ENCODE measurements around the gene MAD2L1.

The MAD2L1 gene

DNA sequence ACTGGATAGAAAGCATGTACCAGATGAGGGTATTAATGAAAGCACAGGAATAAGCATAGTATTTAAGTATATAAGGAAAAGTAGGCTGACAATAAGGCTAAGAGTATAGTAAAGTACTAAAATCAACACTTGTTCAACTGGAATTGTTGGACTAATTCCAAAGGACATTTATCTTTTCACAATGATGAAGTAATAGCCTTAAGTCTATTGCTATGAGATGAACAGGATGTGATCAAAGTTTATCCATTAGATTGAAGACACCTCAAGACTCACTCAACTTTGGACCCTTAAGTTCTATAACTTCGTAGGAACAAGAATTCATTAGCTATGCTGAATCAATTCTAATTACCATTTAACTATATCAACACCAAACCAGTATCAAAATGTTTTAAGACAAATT lies 7.6 kb downstream of the MAD2L1 start:
- DNase-seq (ENCODE audit: insufficient read length, low spot score) (no peak), FAIRE-seq (peak; percentile 67)
- TF ChIP-seq, protein P1, sequence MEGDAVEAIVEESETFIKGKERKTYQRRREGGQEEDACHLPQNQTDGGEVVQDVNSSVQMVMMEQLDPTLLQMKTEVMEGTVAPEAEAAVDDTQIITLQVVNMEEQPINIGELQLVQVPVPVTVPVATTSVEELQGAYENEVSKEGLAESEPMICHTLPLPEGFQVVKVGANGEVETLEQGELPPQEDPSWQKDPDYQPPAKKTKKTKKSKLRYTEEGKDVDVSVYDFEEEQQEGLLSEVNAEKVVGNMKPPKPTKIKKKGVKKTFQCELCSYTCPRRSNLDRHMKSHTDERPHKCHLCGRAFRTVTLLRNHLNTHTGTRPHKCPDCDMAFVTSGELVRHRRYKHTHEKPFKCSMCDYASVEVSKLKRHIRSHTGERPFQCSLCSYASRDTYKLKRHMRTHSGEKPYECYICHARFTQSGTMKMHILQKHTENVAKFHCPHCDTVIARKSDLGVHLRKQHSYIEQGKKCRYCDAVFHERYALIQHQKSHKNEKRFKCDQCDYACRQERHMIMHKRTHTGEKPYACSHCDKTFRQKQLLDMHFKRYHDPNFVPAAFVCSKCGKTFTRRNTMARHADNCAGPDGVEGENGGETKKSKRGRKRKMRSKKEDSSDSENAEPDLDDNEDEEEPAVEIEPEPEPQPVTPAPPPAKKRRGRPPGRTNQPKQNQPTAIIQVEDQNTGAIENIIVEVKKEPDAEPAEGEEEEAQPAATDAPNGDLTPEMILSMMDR (IDR thresholded peaks at IDR 0.05; ENCODE audit: insufficient read depth, missing control alignments): no peak

DNA sequence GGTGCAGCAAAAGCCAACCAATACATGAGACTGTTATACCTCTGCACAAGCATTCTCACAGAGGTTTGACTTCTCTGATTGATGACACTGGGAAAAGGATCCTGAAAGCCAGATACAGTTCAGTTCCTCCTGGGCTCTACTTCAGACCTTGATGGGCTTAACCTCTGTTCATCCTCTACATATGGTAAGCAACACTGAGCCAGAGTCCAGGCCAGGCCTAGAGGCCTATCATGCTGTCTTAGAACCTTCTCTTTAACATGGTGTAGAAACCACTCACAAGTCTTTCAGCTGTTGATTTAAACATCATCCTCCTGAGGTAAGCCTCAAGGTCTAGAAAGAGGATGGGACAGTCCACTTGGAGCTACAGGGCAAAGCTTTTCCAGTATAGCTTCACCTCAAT lies 9.2 kb downstream of the MAD2L1 start:
- FAIRE-seq (no peak), DNase-seq (ENCODE audit: insufficient read length, low spot score) (no peak)
- TF ChIP-seq, protein P1 (IDR thresholded peaks at IDR 0.05; ENCODE audit: insufficient read depth, missing control alignments): no peak

DNA sequence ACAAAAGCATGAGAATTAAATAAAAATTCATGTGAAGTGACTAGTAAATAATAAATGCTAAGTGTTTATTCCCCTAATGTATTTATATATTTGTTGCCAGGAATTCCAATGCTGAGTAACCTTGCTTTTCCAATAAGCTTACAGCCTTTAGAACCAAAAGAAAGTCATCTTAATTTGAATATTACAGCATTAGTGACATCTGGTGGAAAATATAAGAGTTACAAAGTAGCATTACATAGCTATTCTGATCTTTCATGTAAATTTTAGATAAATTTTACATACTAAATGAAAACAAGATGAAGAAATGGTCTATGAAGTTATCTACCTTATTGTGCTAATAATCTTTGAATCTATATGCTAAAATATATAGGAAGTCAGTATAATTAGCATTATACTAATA lies 10.4 kb downstream of the MAD2L1 start:
- no peak for DNase-seq (ENCODE audit: insufficient read length, low spot score)
- TF ChIP-seq, protein P1 (IDR thresholded peaks at IDR 0.05; ENCODE audit: insufficient read depth, missing control alignments): no peak
- FAIRE-seq: no peak

DNA sequence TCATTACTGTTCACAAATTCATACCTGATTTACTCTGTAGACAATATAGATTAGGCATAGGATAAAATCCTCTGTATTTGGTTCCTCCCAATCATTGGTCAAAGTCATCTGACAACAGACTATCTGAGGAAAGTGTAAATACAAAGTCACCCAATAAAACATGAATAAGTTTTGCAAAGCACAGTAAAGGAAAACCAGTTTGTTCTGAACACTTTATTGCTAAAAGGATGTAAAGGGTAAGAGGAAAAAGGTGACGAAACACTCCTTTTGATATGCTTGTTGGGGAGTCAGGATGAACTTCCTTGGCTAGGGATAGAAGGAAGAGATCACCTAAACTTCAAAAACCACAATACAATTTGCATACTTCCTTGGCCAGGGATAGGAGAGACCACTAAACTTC lies 10.9 kb downstream of the MAD2L1 start:
- TF ChIP-seq, protein P1 (IDR thresholded peaks at IDR 0.05; ENCODE audit: insufficient read depth, missing control alignments): no peak
- no peak for FAIRE-seq
- no peak for DNase-seq (ENCODE audit: insufficient read length, low spot score)

DNA sequence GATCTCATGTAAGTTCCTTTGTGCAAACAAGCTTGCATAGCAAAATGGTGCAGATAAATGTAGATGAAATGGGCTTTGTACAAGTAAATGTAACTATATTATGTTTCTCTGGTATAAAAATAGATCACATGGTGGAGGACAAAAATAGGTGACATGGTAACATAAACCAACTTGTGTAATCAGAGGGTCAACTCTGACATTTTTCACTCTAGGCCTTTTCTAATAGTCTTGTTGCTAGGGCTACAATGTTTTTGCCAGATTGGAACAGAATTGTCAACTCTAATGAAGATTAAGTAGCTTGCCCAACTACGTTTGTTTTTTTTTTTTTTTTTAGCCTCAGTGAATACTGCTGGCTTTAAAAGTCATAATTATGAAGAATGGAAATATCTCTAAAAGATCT lies 11.5 kb downstream of the MAD2L1 start:
- FAIRE-seq (no peak), DNase-seq (ENCODE audit: insufficient read length, low spot score) (no peak)
- TF ChIP-seq, protein P1 (IDR thresholded peaks at IDR 0.05; ENCODE audit: insufficient read depth, missing control alignments): no peak

DNA sequence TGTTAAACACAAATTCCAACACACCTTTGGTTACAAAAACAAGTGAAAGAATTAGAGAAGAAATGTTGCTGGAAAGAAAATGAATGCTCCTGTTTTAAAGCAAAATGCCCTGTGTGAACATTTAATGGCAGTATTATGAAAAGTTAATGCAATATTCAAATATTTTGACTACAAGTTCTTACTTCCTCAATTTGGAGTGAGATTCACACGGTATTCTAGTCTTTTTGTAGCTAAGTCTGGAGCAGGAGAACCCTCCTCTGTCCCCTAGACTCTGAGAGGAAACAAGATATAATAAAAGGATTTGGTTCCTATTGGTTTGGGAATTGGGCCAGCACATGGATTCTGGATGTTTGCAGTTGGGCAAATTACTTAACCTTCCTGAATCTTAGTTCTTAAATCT lies 12.7 kb downstream of the MAD2L1 start:
- TF ChIP-seq, protein P1 (IDR thresholded peaks at IDR 0.05; ENCODE audit: insufficient read depth, missing control alignments): no peak
- DNase-seq (ENCODE audit: insufficient read length, low spot score) (no peak), FAIRE-seq (no peak)

DNA sequence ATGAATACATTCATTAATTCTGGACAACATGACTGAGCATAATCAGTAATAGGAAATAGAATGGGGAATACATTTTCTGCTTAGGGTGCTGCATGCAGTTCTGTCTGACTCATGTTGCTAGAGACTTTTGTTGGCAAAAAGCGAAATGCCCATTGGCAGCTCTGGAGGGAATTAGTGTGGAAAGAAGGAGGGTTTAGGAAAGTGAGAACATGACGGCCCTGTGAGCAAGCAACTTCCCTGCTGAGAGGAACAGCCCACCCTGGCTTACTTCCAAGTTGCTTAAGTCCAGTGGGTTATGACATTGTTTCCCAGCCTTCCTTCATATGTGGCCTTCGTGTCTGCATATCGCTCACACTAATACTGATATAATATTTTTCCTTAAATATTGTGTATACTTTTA lies 13.8 kb downstream of the MAD2L1 start:
- TF ChIP-seq, protein P1 (IDR thresholded peaks at IDR 0.05; ENCODE audit: insufficient read depth, missing control alignments): no peak
- FAIRE-seq: no peak
- no peak for DNase-seq (ENCODE audit: insufficient read length, low spot score)

Measured in D721Med (cell line).